Tongue (tissue), 2 donors: ENCODE measurements around the gene PLA2G2E. TPM values are rescaled to one million over a fixed set of nuclear protein-coding genes. Genes with fewer than 3 reads are reported as not detected.

Experiments
- DNase-seq: peaks from one replicate; pipeline ENCODE4 v3.0.0-alpha.2; 2015
- total RNA-seq: library from RNA; depleted of rRNA; stranded (reverse); fragments of >200 nt; gene quantifications from one replicate; pipeline ENCODE4 v1.2.3, GENCODE V29; 2014

Gene PLA2G2E
- not detected for total RNA-seq

GRCh38 chr1:19923137-19923952 is at the start of gene PLA2G2E:
TSS of gene PLA2G2E (minus strand) at chr1:19923617. CDS start at chr1:19923559, 58 bp downstream.
- no peak for DNase-seq

GRCh38 chr1:19971664-19972063 is 48.2 kb upstream of the PLA2G2E start:
- DNase-seq: no peak

- no peak for DNase-seq
Observed at GRCh38 chr1:19969898-19970660, 46.7 kb upstream of the PLA2G2E start.

GRCh38 chr1:19967808-19968207 is 44.4 kb upstream of the PLA2G2E start:
- peak; percentile 5 for DNase-seq

GRCh38 chr1:19964542-19964941 is 41.1 kb upstream of the PLA2G2E start:
- no peak for DNase-seq

GRCh38 chr1:19963636-19964035 is 40.2 kb upstream of the PLA2G2E start:
- DNase-seq: no peak

- DNase-seq: no peak
Observed at GRCh38 chr1:19960591-19960990, 37.2 kb upstream of the PLA2G2E start.

GRCh38 chr1:19957779-19958178 is 34.4 kb upstream of the PLA2G2E start:
- DNase-seq: no peak

- no peak for DNase-seq
Observed at GRCh38 chr1:19955534-19956170, 32.2 kb upstream of the PLA2G2E start.

- no peak for DNase-seq
Observed at GRCh38 chr1:19954059-19954458, 30.6 kb upstream of the PLA2G2E start.

- no peak for DNase-seq
Observed at GRCh38 chr1:19949016-19949415, 25.6 kb upstream of the PLA2G2E start.

- DNase-seq: no peak
Observed at GRCh38 chr1:19946971-19947370, 23.6 kb upstream of the PLA2G2E start.

- no peak for DNase-seq
Observed at GRCh38 chr1:19946331-19946751, 22.9 kb upstream of the PLA2G2E start.

- no peak for DNase-seq
Observed at GRCh38 chr1:19945914-19946313, 22.5 kb upstream of the PLA2G2E start.

- DNase-seq: no peak
Observed at GRCh38 chr1:19942657-19943056, 19.2 kb upstream of the PLA2G2E start.

GRCh38 chr1:19942088-19942487 is 18.7 kb upstream of the PLA2G2E start:
- no peak for DNase-seq

GRCh38 chr1:19941206-19941568 is 17.8 kb upstream of the PLA2G2E start:
- no peak for DNase-seq

- DNase-seq: no peak
Observed at GRCh38 chr1:19940486-19941205, 17.2 kb upstream of the PLA2G2E start.

GRCh38 chr1:19938472-19938871 is 15.1 kb upstream of the PLA2G2E start:
- DNase-seq: no peak

GRCh38 chr1:19936061-19936750 is 12.8 kb upstream of the PLA2G2E start:
- no peak for DNase-seq

- DNase-seq: no peak
Observed at GRCh38 chr1:19934336-19934735, 10.9 kb upstream of the PLA2G2E start.

GRCh38 chr1:19932866-19933265 is 9.4 kb upstream of the PLA2G2E start:
- no peak for DNase-seq
